ENCODE measurements around the gene SRSF1. TPM values are rescaled to one million over a fixed set of nuclear protein-coding genes. Genes with fewer than 3 reads are reported as not detected.
A peak's percentile ranks its signal among the peaks of the same experiment; 100 is the strongest.

SRSF1 gene
- total RNA-seq, 1 experiment from 2014 or later: 462 TPM

- no peak overlapping the region for H4K8ac ChIP-seq (replicated peaks; ENCODE audit: insufficient read length, low read depth, low read length)
- peak; percentile 39 for DNase-seq
- H4K5ac ChIP-seq (ENCODE audit: insufficient read length, low read depth, low read length): no peak overlapping the region
- no peak overlapping the region; the same call in 1 of the 2 replicates for H3K4ac ChIP-seq (ENCODE audit: low read depth, low read length)
- 0 out of 3 replicates have a peak, but pooled peaks have one; percentile 13 for TF ChIP-seq CTCF (conservative IDR thresholded peaks at IDR 0.05)
- H3K23me2 ChIP-seq (ENCODE audit: insufficient read length, low read depth, low read length, poor library complexity, severe bottlenecking): peaks cover 9% of the 10 kb centered on the region
- Mint-ChIP-seq H3K27me3 (ENCODE audit: low read depth) (peaks cover 3% of the 10 kb centered on the region; the same call in 1 of the 2 replicates), H3K36me3 (ENCODE audit: insufficient read depth in 1 of 3, low read depth in 3 of 3) (peaks cover 37 to 46% (median 44%) of the 10 kb centered on the region in 3 experiments), H3K4me3 (peak overlapping the region; percentile 100), H3K27ac (peak overlapping the region; percentile 100), H3K9me3 (peaks cover 3 to 9% of the 10 kb centered on the region in 2 experiments; a peak in 2 of 5 replicates), H3K4me1 (peaks cover 22 to 35% of the 10 kb centered on the region in 2 experiments)
- no peak overlapping the region for H3K56ac ChIP-seq (ENCODE audit: insufficient read length, low read depth, low read length)
- H3K14ac ChIP-seq (ENCODE audit: insufficient read depth, low read length): peak overlapping the region; percentile 84; the same call in 1 of the 2 replicates
- H2AFZ ChIP-seq (ENCODE audit: low read length): no peak overlapping the region
- no peak overlapping the region for H3K23ac ChIP-seq (ENCODE audit: insufficient read length, low read depth, low read length)
- peak overlapping the region; percentile 98 for H3K4me2 ChIP-seq (ENCODE audit: insufficient read depth, insufficient read length, low read length)
- H3K79me1 ChIP-seq (ENCODE audit: insufficient read depth, low read depth, low read length, poor library complexity, severe bottlenecking): no peaks in the 10 kb centered on the region
- H3K79me2 ChIP-seq (ENCODE audit: insufficient read depth, low read length): peaks cover 22% of the 10 kb centered on the region
- no peak overlapping the region for H2AK5ac ChIP-seq (ENCODE audit: insufficient read length, low read length)
- H3T11ph ChIP-seq (ENCODE audit: low read length): no peak overlapping the region
- H3K18ac ChIP-seq (ENCODE audit: insufficient read length, low read depth, low read length): peak overlapping the region; percentile 82
- H2BK15ac ChIP-seq (ENCODE audit: low read depth, low read length): no peak overlapping the region
- H3K4me1 ChIP-seq (ENCODE audit: insufficient read depth, low read length): peaks cover 3% of the 10 kb centered on the region; the same call in 1 of the 2 replicates
- no CpG with 5 or more reads among the region's 47 CpGs for WGBS (ENCODE audit: extremely low coverage, insufficient read length, low lambda C conversion rate)
- no peak overlapping the region for H2BK12ac ChIP-seq (ENCODE audit: insufficient read length, low read depth, low read length)
- H2BK20ac ChIP-seq (ENCODE audit: low read depth, low read length, poor library complexity, severe bottlenecking): no peak overlapping the region
- no peak overlapping the region for H4K91ac ChIP-seq (ENCODE audit: insufficient read length, low read depth, low read length)
- H3K9me3 ChIP-seq (ENCODE audit: control insufficient read depth, low read depth, low read length): no peaks in the 10 kb centered on the region
- no peaks in the 10 kb centered on the region for H3K27me3 ChIP-seq (ENCODE audit: insufficient read depth, low read length)
- peak overlapping the region; percentile 89 for H3K27ac ChIP-seq (ENCODE audit: insufficient read length, low read depth, low read length)
- H3K9ac ChIP-seq (ENCODE audit: extremely low read depth, insufficient read length, low read length): peak overlapping the region; percentile 88
- H2BK5ac ChIP-seq (ENCODE audit: insufficient read length, low read length): peak overlapping the region; percentile 25
- no peak overlapping the region for H2BK120ac ChIP-seq (ENCODE audit: low read depth, low read length, poor library complexity, severe bottlenecking)
- H4K20me1 ChIP-seq (ENCODE audit: control insufficient read depth, insufficient read depth, insufficient read length): no peaks in the 10 kb centered on the region
These were observed 998 bp upstream of the SRSF1 start for GRCh38 chr17:58007781-58008706.

Measured in H9 (cell line).